Activated T-cell treated with anti-CD3 and anti-CD28 coated beads, Interleukin-2, amount 50 U/mL, for 24 hours (primary cell): ENCODE results near the gene DCAF10.
A peak's percentile ranks its signal among the peaks of the same experiment; 100 is the strongest.
"Not testable (repeated sequence)": the region's sequence is repeated elsewhere in the genome, so short reads cannot be mapped to it uniquely, and the experiment has no call there.

ENCODE experiments used
- DNase-seq: peaks from one replicate; pipeline ENCODE4 v3.0.0-alpha.2; 2020
- H3K27ac Mint-ChIP-seq: 2 replicates; pipeline ENCODE4 v1.8.0; 2020; ENCODE audit warnings: mild to moderate bottlenecking, mixed read lengths
- H3K27me3 Mint-ChIP-seq: 2 replicates; pipeline ENCODE4 v1.8.0; 2020; ENCODE audit warnings: mixed read lengths
- H3K36me3 Mint-ChIP-seq: 2 replicates; pipeline ENCODE4 v1.8.0; 2020; ENCODE audit warnings: low read depth, mixed read lengths
- H3K4me1 Mint-ChIP-seq: 2 replicates; pipeline ENCODE4 v1.8.0; 2020; ENCODE audit warnings: low read depth, mixed read lengths
- H3K4me3 Mint-ChIP-seq: 2 replicates; pipeline ENCODE4 v1.8.0; 2020; ENCODE audit warnings: mild to moderate bottlenecking, moderate library complexity, mixed read lengths
- H3K9me3 Mint-ChIP-seq: 2 replicates; pipeline ENCODE4 v1.8.0; 2020; ENCODE audit warnings: mixed read lengths

The DCAF10 gene

GRCh38 chr9:37776328-37776727 is 24.3 kb upstream of the DCAF10 start:
- Mint-ChIP-seq H3K4me1 (peaks cover 13% of the 10 kb centered on the region), H3K27ac (no peak overlapping the region), H3K4me3 (no peak overlapping the region), H3K27me3 (no peaks in the 10 kb centered on the region), H3K36me3 (peaks cover 92% of the 10 kb centered on the region), H3K9me3 (no peaks in the 10 kb centered on the region)
- DNase-seq: no peak

GRCh38 chr9:37778534-37778933 is 22.1 kb upstream of the DCAF10 start:
- no peaks in the 10 kb centered on the region for H3K9me3 Mint-ChIP-seq
- H3K4me1 Mint-ChIP-seq: peaks cover 33% of the 10 kb centered on the region
- no peak overlapping the region for H3K4me3 Mint-ChIP-seq
- peak overlapping the region; percentile 47 for H3K27ac Mint-ChIP-seq
- H3K27me3 Mint-ChIP-seq: no peaks in the 10 kb centered on the region
- no peak for DNase-seq
- H3K36me3 Mint-ChIP-seq: peaks cover 91% of the 10 kb centered on the region

GRCh38 chr9:37784291-37784615 is 16.3 kb upstream of the DCAF10 start:
- no peak for DNase-seq
- Mint-ChIP-seq H3K4me1 (peaks cover 39% of the 10 kb centered on the region), H3K9me3 (no peaks in the 10 kb centered on the region), H3K4me3 (peak overlapping the region; percentile 100), H3K27ac (peak overlapping the region; percentile 98), H3K27me3 (no peaks in the 10 kb centered on the region), H3K36me3 (peaks cover 58% of the 10 kb centered on the region)

- H3K9me3 Mint-ChIP-seq: no peaks in the 10 kb centered on the region
- peaks cover 39% of the 10 kb centered on the region for H3K4me1 Mint-ChIP-seq
- H3K27ac Mint-ChIP-seq: peak within 1 kb of the TSS; percentile 98
- peak within 1 kb of the TSS; percentile 100 for H3K4me3 Mint-ChIP-seq
- DNase-seq: peak; percentile 91
- peaks cover 52% of the 10 kb centered on the region for H3K36me3 Mint-ChIP-seq
- no peaks in the 10 kb centered on the region for H3K27me3 Mint-ChIP-seq
Measured at GRCh38 chr9:37784616-37785483, 15.7 kb upstream of the DCAF10 start, which contains the start of gene EXOSC3. Gene EXOSC3, minus strand, starts transcription at chr9:37785064. Its CDS starts 20 bp downstream, at chr9:37785044.

GRCh38 chr9:37787059-37787458 is 13.5 kb upstream of the DCAF10 start:
- H3K27ac Mint-ChIP-seq: no peak overlapping the region
- peaks cover 30% of the 10 kb centered on the region for H3K36me3 Mint-ChIP-seq
- no peaks in the 10 kb centered on the region for H3K27me3 Mint-ChIP-seq
- DNase-seq: no peak
- H3K4me3 Mint-ChIP-seq: no peak overlapping the region
- H3K9me3 Mint-ChIP-seq: peaks cover 4% of the 10 kb centered on the region
- H3K4me1 Mint-ChIP-seq: peaks cover 21% of the 10 kb centered on the region

GRCh38 chr9:37788332-37788731 is 12.3 kb upstream of the DCAF10 start:
- Mint-ChIP-seq H3K9me3 (peaks cover 4% of the 10 kb centered on the region), H3K4me3 (no peak overlapping the region), H3K4me1 (peaks cover 10% of the 10 kb centered on the region), H3K27ac (no peak overlapping the region), H3K27me3 (no peaks in the 10 kb centered on the region), H3K36me3 (peaks cover 18% of the 10 kb centered on the region)
- no peak for DNase-seq

- Mint-ChIP-seq H3K4me1 (peaks cover 5% of the 10 kb centered on the region), H3K36me3 (peaks cover 3% of the 10 kb centered on the region), H3K27me3 (no peaks in the 10 kb centered on the region), H3K4me3 (no peak overlapping the region), H3K9me3 (peaks cover 4% of the 10 kb centered on the region), H3K27ac (no peak overlapping the region)
- DNase-seq: no peak
Measured at GRCh38 chr9:37790096-37790495, 10.5 kb upstream of the DCAF10 start.

- Mint-ChIP-seq H3K4me3 (no peak overlapping the region), H3K4me1 (no peaks in the 10 kb centered on the region), H3K27ac (no peak overlapping the region)
Measured at GRCh38 chr9:37792122-37792521, 8.5 kb upstream of the DCAF10 start.

GRCh38 chr9:37796232-37796631 is 4.4 kb upstream of the DCAF10 start:
- Mint-ChIP-seq H3K27ac (no peak overlapping the region), H3K4me3 (no peak overlapping the region), H3K9me3 (peaks cover under 1% of the 10 kb centered on the region), H3K36me3 (peaks cover 5% of the 10 kb centered on the region), H3K27me3 (no peaks in the 10 kb centered on the region), H3K4me1 (peaks cover 17% of the 10 kb centered on the region)
- DNase-seq: no peak

More at GRCh38 chr9:37792122-37792521, 8.5 kb upstream of the DCAF10 start:
- no peak for DNase-seq
- Mint-ChIP-seq H3K27me3 (no peaks in the 10 kb centered on the region), H3K9me3 (peaks cover 4% of the 10 kb centered on the region), H3K36me3 (no peaks in the 10 kb centered on the region)

GRCh38 chr9:37798677-37799076 is 1.9 kb upstream of the DCAF10 start:
- Mint-ChIP-seq H3K4me1 (peaks cover 35% of the 10 kb centered on the region), H3K9me3 (no peaks in the 10 kb centered on the region), H3K4me3 (no peak overlapping the region), H3K27me3 (no peaks in the 10 kb centered on the region), H3K27ac (no peak overlapping the region), H3K36me3 (peaks cover 24% of the 10 kb centered on the region)
- DNase-seq: no peak

- peak overlapping the region; percentile 81 for H3K27ac Mint-ChIP-seq
- H3K9me3 Mint-ChIP-seq: no peaks in the 10 kb centered on the region
- DNase-seq: no peak
- H3K4me1 Mint-ChIP-seq: peaks cover 48% of the 10 kb centered on the region
- peak overlapping the region; percentile 93 for H3K4me3 Mint-ChIP-seq
- H3K36me3 Mint-ChIP-seq: peaks cover 37% of the 10 kb centered on the region
- H3K27me3 Mint-ChIP-seq: no peaks in the 10 kb centered on the region
Measured at GRCh38 chr9:37801287-37801850, 772 bp downstream of the DCAF10 start.

GRCh38 chr9:37801959-37802711 is 1.5 kb downstream of the DCAF10 start:
- H3K4me3 Mint-ChIP-seq: peak overlapping the region; percentile 93

GRCh38 chr9:37806271-37806670 is 5.7 kb downstream of the DCAF10 start:
- H3K36me3 Mint-ChIP-seq: peaks cover 49% of the 10 kb centered on the region
- H3K9me3 Mint-ChIP-seq: no peaks in the 10 kb centered on the region
- H3K27ac Mint-ChIP-seq: no peak overlapping the region
- H3K4me1 Mint-ChIP-seq: peaks cover 42% of the 10 kb centered on the region
- no peak overlapping the region for H3K4me3 Mint-ChIP-seq
- H3K27me3 Mint-ChIP-seq: no peaks in the 10 kb centered on the region
- no peak for DNase-seq

More at GRCh38 chr9:37801959-37802711, 1.5 kb downstream of the DCAF10 start:
- no peak for DNase-seq
- Mint-ChIP-seq H3K27me3 (no peaks in the 10 kb centered on the region), H3K9me3 (no peaks in the 10 kb centered on the region), H3K27ac (peak overlapping the region; percentile 81), H3K36me3 (peaks cover 39% of the 10 kb centered on the region), H3K4me1 (peaks cover 53% of the 10 kb centered on the region)

GRCh38 chr9:37809676-37810075 is 9.1 kb downstream of the DCAF10 start:
- not testable (repeated sequence) for H3K4me3 Mint-ChIP-seq, H3K9me3 Mint-ChIP-seq, H3K27ac Mint-ChIP-seq, DNase-seq, H3K27me3 Mint-ChIP-seq
- Mint-ChIP-seq H3K4me1 (peaks cover 26% of the 10 kb centered on the region), H3K36me3 (peaks cover 31% of the 10 kb centered on the region)
